GOT3 (cell line): ENCODE results near the gene IVNS1ABP.
"Not testable (repeated sequence)": the region's sequence is repeated elsewhere in the genome, so short reads cannot be mapped to it uniquely, and the experiment has no call there.

ENCODE experiments used
- DNase-seq: peaks from one replicate; lab custom pipeline; 2025; ENCODE audit warnings: mixed read lengths; lab: John Stamatoyannopoulos, UW

IVNS1ABP gene

DNA sequence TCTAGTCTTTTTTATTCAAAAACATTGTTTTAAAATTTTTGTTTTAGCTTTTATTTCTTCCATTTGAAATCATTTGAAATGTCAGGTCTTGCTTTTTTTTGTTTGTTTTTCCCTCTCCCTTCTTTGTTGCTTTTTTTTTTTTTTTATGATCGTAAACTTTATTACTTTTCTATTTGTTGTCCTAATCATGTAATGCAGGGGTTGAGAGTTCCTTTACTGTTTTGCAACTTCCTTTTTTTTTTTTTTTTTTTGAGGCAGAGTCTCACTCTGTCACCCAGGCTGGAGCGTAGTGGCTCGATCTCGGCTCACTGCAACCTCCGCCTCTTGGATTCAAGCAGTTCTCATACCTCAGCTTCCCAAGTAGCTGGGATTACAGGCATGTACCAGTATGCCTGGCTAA lies 24.8 kb downstream of the IVNS1ABP start:
- no peak for DNase-seq

DNA sequence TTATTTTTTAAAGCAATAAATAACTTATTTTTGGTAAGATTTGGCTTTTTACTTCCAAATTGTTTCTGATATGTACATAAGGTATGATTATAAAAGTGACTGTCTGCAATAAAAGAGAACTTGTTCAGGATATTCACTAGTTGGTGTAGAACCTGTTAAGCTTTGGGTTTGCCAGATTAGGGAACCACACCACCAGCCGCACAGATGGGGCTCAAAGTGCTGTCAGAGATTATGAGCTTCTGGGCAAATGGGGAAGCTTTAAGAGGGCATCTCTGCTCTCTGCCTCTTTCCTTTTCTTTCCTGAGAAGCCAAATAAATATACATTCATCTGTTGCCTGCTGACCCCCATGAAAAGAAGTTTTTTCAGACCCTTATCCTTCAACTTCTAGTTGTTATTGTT lies 25.4 kb downstream of the IVNS1ABP start:
- DNase-seq, result no peak

DNA sequence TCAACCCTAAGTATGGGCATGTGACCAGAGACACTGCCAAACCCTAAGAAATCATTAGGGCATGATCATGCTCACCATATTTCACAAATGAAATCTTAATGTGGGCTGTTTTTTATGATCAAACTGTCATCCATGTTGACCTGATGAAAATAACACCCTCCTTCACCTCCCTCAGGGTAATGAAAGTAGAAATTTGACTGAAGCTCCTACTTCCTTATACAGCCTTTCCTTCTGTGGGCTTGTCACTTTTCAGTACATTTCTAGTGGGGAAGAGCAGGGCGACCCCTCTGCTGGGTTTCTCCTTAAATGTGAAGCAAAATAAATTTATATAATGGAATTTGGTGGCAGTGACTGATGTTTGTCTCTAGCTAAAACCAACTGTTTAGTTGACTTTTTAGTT lies 25.9 kb downstream of the IVNS1ABP start:
- DNase-seq, result no peak

DNA sequence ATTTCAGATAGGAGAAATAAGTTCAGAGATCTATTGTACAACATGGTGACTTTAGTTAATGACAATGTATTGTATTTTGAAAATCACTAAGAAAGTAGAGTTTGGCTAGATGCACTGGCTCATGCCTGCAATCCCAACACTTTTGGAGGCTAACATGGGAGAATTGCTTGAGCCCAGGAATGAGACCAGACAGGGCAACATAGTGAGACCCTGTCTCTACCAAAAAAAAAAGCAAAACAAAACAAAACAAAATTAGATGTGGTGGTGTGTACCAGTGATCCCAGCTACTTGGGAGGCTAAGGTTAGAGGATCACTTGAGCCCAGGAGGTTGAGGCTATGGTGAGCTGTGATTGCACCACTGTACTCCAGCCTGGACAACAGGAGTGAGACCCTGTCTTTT lies 27.2 kb downstream of the IVNS1ABP start:
- DNase-seq, result no peak

DNA sequence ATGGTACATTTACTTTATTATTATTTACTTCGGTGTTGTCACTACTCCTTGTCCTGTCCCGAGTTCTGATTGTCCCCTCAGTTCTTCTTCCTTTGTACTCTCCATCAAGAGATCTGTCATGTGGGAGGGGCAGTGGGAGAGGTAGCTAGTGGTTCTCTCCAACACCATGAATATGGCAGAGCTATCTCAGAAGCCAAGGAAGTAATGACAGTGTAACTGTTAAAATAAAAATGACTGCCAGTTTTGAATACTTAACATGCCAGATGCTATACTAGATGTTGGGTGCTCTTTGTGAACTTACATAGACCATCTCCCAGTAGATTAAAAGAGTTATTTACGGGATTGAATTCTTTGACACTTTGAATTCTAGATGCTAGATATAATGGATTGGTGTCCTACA lies 28.6 kb downstream of the IVNS1ABP start:
- DNase-seq, result no peak

DNA sequence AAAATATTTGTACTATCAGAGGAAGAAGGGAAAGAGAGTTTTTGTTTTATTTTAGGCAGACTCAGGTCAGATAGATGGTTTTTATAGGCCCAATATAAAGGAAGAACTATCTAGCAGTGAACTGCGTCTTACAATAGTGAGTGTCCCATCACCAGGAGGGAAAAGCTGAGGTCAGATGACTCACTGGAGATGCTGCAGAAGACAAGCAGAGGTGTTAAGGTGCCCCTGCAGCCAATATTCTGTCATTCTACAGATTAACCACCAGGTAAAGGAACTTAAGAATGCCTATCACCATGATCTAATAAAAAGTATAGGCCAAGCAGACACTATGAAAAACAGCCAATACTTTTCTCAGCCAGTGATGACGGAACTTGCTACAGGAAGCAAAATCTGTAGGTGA lies 29.6 kb downstream of the IVNS1ABP start:
- DNase-seq, result no peak

DNA sequence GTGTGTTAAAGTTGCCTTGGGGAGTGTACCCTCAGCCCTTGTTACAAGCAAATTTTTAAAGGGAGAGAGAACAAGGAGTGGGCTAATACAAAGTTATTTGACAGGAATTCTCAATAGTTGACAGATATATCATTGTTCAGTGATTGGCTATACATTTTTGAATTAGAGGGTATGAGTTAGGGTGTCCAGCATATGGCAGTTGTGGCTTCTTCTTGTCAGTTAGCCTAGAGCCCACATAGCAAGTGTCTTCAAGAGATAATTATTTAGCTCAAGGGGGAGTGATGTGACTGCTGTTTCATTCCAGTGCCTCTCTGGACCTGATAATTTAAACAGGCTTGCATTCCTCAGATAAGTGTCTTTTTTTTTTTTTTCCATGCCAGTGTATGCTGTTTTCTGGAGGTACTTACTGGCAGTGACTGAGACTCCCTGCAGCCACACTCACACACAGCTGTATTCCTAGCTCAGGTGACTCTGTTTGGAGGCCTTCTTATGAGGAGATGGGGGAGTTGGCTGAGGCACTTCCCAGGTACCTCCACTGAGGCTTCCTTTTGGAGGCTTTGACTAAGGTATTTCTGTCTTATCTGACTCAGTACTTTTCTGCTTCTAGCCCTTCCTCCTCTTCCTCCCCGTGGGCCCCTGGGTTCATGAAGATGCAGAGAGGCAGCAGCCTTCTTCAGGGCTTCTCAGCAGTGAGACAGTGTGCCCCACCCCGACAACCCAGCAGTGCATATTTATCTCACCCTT lies 32.3 kb downstream of the IVNS1ABP start:
- DNase-seq, result no peak

DNA sequence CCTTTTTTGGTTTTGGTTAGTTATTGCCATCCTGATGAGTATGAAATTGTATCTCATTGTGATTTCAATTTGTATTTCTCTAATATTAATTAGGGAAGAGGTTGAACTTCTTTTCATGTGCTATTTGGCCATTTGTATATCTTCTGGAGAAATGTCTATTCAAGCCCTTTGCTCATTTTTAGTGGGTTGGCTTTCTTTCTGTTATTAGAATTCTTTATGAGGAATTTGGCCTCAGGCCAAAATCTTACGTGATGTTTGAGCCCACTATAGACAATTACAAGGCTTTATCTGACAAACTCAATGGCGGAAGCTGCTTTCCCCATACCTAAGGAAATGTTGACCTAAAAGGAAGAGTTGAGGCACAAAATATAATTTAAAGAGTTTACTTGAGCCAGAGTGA lies 32.9 kb downstream of the IVNS1ABP start:
- DNase-seq, result no peak

DNA sequence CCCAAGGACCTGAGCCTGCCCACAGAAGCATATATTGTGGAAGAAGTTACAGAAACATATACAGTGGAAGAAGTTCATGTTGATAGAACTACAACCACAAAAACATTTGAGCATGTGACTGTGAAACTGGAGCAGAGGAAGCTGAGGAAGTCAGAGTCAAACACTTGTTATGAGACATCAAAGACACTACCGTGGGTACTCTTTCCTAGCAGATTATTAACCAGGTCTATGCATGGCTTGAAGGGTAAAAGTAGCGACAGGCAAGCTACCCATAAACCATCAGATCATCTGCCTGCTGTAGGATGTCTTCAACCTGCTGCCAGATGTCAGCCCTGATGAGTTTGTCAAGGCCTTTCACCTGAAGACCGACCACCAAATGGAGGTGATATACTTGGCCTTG lies 35.8 kb downstream of the IVNS1ABP start:
- DNase-seq, result no peak

DNA sequence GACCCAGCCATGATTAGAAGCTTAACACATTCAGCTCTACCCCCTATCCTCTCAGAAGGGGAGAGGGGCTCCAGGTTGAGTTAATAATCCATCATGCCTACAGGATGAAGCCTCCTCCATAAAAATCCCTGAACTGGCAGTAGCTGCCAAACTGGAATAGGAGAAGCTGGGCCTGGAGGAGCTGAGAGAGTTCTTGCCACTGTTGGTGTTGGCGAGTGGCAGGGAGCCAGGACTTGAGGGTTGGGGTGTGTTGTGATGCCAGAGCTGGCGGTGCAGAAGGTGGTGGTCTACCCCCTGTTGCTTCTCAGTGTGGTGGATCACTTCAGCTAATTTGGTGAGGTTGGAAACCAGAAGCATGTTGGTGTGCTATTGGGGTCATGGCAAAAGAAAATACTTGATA lies 36.5 kb downstream of the IVNS1ABP start:
- DNase-seq, result no peak

DNA sequence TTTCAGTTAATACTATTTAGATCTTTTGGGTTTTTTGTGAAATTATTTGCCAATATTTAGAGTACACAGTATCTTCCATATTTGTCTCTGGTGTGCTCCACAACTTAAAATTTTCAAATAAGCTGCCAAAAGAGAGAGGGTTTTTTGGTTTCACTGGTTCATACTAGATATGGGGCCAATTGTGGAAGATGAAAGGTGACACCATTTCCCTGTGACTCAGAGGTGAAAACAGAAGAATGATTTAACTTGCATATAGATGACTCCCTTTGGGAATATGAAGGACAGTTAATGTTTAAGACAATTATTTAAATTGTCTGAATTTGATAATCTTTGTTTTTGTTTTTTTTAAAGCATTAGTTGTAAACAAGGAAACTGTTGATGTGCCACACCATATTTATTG lies 37.5 kb downstream of the IVNS1ABP start:
- DNase-seq, result no peak

DNA sequence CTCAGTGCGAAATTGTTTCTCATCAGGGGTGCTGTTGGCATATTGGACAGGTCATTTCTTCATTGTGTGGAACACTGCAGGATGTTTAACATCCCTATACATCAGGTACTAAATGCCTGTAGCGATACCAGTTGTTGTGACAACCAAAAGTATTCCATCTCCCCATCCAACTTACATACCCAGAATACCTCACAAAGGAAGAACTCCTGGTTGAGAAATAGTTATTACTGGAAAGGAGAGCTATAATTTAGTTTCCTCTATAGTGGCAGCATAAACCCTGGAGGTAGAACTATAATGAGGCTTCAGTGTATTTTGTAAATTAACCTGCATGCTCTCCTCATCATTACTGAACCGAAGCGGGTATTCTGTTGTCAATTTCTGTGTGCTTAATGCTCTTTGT lies 45.1 kb downstream of the IVNS1ABP start:
- DNase-seq, result no peak

DNA sequence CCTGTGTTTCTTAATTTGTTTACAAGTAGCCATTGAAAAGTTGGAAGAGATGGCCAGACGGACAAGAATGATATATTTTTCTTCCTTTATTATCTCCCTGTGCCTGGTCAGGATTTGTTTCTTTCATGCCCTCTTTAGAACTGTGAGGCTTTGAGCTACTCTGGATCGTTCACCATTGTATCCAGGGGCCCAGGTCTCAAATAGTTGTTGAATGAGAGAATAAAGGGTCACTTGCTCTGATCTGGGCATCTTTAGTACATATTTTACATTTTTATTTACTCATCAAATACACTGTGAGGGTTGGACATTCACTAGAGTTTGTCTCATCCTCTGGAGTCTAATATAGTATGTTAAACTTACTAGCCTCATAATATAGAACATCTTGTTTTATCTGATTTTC lies 48.7 kb downstream of the IVNS1ABP start:
- DNase-seq, result no peak

DNA sequence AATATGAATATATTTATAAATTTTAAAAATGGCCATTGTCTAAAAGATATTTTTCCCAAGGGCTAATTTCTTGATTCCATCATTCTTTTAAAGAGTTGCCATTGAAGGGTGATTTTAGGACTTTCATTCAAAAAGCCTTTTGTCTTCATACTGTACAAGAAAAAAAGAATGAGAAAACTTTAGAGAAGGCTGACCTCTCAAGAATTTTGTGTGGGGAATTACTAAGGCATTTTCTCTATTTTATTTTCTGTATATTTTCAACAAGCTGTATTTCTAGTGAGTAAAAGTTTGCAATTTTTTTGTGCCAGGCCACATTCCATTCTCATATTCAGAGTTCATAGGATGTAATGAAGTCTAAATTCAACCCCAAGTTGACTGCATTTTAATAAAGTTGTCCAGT lies 49.3 kb downstream of the IVNS1ABP start:
- DNase-seq, result no peak

DNA sequence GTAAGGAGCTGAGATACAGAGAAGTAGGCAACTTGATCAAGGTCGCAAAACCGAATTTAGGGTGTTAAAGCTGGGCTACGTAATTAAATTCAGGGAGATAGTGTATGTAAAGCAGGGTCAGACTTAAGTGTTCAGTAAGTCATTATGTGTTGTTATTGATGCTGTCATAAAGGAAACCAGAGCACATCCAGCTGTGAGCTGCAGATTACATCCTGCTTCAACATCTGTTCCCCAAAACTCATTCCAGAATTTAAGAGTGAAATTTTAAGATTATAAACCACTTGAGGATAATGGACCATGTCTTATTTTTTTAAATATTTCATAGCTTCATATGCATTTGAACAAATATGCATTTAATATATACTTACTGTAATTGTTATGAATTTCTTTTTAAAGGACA lies 49.7 kb downstream of the IVNS1ABP start:
- DNase-seq, result no peak

DNA sequence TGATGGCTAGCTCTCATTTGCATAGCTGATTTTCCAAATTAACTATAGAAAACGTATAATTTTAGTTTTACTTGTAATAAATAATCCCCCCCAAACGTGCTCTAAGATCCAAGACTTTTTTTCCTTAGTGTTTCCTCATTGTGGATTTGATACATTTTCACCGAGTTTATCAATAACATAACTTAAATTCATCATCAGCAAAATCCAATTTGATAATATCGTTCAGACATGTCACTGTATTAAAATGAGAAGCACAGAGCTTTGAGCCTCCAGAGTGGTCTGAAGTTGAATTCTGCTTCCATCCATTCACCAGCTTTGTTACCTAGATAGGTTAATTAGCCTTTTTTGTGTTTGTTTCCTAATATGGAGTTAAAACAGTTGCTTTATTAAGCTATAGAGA lies 51.7 kb downstream of the IVNS1ABP start:
- no peak for DNase-seq

DNA sequence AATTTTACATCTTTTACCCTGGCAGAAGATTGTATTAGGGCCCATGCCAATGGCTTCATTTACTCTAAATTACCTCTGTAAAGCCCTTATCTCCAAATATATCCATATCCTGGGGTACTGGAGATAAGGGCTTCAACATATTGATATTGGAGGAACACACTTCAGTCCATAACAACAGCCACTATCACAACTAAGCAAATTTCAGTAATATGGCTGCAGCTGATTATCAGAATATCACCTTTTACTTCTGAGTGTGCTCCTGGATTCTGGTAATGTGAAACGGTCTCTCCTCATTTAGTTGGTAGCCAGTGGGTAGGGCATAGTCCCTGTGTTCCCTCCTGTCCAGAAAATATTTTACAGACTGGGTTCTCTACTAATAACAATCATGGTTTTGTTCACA lies 53.3 kb downstream of the IVNS1ABP start:
- DNase-seq, result no peak

DNA sequence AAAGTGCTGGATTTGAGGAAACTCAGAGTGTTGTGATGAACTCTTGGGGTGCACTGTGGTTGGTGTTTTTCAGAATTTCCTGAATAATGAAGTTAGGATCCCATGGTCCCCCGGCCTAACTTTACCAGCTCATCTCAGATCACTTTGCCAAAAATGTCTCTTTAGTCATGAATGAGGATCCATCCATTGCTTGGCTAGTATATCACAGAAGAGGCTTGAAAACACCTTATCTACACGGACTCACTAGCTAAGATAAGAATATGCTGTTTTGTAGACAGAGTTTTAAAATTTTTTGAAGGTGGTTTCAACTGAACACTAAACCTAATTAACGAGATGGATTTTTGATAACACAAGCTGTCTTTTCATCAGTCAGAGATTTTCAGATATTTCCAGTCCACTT lies 53.8 kb downstream of the IVNS1ABP start:
- DNase-seq, result no peak

DNA sequence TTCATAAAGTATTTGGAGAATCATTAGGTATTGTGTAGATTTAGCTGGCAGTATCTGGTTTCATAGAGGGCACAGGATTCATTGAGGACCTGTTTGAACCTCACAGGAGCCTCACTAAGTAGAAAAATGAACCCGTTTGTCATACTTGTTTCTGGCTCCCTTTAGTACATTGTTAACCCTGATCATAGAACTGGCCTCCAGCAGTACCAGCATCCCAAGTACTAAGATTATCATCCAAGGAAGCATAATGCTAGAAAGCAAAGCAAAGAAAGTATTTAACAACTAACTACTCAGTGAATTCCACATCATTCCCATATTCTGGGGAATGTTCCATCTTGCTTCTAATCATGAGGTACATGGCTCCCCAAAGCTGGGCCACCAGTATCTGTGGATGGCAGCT lies 54.9 kb downstream of the IVNS1ABP start:
- DNase-seq, result no peak

DNA sequence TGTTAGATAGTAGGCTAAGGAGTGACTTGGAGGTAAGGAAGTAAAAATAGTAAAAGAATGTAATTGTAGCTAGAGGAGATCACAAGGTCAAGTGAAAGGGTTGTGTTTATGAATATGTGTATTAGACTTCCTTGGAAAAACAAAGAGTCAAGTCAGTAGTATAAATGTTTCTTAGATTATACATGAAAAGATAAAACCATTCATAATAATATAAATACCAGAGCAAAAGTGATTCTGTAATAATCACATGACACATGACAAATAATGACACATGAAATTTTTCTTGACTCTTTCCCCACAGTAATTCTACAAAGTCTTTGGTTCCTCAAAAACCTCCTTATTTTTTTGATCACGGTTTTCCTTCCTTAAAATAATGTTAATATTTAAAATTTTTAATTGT lies 56.4 kb downstream of the IVNS1ABP start:
- DNase-seq, result no peak

DNA sequence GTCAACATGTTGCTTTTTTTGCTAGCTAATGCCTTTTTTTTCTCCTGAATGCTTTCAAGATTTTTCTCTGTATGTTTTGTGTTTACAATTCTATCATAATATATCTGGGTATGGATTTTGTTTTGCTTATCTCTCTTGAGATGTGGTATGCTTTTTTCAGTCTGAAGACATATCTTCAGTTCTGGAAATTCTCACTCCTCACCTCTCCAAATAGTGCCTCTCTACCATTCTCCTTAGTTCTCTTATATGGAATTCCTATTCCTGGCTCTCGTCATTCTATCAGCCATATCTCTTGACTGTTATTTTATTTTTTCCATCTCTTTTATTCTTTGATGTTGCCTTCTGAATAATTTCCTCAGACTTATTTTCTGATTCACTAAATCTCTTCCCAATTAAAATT lies 58.4 kb downstream of the IVNS1ABP start:
- DNase-seq, result no peak

DNA sequence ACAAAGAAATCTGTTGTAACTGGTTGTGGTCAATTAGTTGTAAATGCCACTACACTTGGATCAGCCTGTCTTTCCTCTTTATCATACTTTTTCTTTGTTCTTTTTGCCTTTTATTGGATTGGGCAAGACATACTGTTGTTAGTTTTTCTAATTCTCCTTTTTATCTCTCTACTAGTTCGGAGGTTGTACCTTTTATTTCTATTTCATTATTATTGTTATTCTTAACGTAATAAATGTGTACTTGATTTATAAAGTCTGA lies 59.2 kb downstream of the IVNS1ABP start:
- no peak for DNase-seq

DNA sequence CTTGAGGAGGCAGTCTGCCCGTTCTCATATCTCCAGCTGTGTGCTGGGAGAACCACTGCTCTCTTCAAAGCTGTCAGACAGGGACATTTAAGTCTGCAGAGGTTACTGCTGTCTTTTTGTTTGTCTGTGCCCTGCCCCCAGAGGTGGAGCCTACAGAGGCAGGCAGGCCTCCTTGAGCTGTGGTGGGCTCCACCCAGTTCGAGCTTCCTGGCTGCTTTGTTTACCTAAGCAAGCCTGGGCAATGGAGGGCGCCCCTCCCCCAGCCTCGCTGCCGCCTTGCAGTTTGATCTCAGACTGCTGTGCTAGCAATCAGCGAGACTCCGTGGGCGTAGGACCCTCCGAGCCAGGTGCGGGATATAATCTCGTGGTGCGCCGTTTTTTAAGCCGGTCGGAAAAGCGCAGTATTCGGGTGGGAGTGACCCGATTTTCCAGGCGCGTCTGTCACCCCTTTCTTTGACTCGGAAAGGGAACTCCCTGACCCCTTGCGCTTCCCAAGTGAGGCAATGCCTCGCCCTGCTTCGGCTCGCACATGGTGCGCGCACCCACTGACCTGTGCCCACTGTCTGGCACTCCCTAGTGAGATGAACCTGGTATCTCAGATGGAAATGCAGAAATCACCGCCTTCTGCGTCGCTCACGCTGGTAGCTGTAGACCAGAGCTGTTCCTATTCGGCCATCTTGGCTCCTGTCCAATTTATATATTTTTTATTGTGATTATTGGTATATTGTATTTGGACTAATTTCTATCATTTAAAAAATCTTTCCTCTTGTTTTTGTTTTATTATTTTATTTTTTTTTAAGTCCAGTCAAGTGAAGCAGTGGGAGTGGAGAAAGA lies 59.7 kb downstream of the IVNS1ABP start:
- DNase-seq, result not testable (repeated sequence)

DNA sequence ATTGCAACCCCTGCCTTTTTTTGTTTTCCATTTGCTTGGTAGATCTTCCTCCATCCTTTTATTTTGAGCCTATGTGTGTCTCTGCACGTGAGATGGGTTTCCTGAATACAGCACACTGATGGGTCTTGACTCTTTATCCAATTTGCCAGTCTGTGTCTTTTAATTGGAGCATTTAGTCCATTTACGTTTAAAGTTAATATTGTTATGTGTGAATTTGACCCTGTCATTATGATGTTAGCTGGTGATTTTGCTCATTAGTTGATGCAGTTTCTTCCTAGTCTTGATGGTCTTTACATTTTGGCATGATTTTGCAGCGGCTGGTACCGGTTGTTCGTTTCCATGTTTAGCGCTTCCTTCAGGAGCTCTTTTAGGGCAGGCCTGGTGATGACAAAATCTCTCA lies 61.4 kb downstream of the IVNS1ABP start:
- DNase-seq, result not testable (repeated sequence)
